NCI-H526 treated with DMSO at 0.1 percent for 48 hours (cell line): ENCODE results near the gene TSKU.
"Not testable (repeated sequence)": the region's sequence is repeated elsewhere in the genome, so short reads cannot be mapped to it uniquely, and the experiment has no call there.

Experiments used
- DNase-seq: peaks from one replicate; lab custom pipeline; 2025; lab: John Stamatoyannopoulos, UW

The TSKU gene

GRCh38 chr11:76801736-76802135, 18.6 kb downstream of the TSKU start:
- peak; percentile 74 for DNase-seq

DNA sequence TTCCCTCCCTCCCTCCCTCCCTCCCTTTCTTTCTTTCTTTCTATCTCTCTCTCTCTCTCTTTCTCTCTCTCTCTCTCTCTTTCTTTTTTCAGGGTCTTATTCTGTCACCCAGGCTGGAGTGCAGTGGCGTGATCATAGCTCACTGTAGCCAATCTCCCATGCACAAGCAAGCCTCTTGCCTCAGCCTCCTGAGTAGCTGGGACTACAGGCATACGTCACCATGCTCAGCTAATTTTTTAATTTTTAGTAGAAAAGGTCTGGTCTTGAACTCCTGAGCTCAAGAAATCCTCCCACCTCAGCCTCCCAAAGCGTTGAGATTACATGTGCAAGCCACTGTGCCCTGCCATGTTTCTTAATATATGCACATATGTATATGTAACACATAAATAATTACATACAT, 19.0 kb downstream of the TSKU start:
- no peak for DNase-seq

GRCh38 chr11:76802621-76803020, 19.5 kb downstream of the TSKU start:
- no peak for DNase-seq

- DNase-seq, result no peak
These were observed 19.9 kb downstream of the TSKU start for GRCh38 chr11:76803023-76803422.

DNA sequence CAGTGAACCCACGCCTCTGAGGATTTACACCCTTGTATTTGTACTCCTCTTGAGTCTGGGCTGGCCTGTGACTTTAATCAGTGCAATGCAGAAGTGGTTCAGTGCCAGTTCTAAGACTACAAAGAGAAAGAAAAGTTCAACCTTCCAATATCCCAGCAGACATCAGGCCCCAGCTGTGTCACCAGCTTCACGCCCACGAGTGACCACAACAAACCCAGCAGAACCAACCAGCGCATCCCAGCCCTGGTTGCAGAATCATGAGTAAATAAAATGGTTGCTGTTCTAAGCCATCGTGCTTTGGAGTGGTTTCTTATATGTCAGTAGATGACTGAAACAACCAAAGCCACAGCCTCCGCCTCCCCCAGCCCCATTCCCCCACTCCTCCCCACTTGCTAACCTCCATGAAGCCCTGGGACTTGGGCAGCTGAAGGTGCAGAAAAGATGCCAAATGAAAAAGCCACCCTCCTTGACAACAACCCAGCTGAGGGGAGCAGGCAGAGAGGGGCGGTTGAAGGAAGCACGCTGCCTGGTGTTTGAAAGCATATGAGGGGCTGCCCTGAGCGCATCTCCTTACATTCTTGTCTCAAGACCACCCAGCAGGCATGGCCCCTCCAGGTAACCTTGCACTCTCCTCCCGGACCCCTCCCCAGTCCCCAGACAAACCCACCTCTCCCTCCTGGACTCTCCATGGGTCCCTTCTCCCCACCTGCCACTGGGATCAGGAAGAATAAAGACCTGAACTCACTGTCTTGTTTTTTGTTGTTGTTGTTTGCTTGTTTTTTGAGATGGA, 20.9 kb downstream of the TSKU start:
- no peak for DNase-seq

GRCh38 chr11:76805206-76805913, 22.2 kb downstream of the TSKU start:
- DNase-seq, result no peak

- no peak for DNase-seq
These were observed 23.0 kb downstream of the TSKU start for GRCh38 chr11:76806131-76806530.

GRCh38 chr11:76806608-76807205, 23.6 kb downstream of the TSKU start:
- no peak for DNase-seq

GRCh38 chr11:76807206-76807875, 24.2 kb downstream of the TSKU start:
- peak; percentile 64 for DNase-seq

DNA sequence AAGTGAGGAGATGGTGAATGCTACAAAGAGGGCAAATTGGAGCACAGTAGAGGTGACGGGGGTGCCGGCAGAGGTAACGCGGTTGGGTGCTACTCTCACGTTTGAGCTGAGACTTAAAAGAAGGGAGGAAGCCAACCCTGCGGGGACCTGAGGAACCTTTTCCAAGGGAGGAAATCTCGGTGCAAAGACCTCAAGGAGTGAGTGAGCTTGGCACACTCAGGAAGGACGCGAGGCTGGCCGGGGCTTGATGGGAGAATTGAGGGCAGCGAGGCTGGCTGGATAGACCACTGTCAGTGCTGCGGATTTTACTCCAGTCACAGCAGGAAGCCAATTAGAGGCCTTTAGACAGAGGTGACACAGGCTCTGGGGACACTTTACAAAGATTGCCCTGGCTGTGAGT, 25.0 kb downstream of the TSKU start:
- DNase-seq, result no peak

- DNase-seq, result no peak
These were observed 25.8 kb downstream of the TSKU start for GRCh38 chr11:76808996-76809395.

DNA sequence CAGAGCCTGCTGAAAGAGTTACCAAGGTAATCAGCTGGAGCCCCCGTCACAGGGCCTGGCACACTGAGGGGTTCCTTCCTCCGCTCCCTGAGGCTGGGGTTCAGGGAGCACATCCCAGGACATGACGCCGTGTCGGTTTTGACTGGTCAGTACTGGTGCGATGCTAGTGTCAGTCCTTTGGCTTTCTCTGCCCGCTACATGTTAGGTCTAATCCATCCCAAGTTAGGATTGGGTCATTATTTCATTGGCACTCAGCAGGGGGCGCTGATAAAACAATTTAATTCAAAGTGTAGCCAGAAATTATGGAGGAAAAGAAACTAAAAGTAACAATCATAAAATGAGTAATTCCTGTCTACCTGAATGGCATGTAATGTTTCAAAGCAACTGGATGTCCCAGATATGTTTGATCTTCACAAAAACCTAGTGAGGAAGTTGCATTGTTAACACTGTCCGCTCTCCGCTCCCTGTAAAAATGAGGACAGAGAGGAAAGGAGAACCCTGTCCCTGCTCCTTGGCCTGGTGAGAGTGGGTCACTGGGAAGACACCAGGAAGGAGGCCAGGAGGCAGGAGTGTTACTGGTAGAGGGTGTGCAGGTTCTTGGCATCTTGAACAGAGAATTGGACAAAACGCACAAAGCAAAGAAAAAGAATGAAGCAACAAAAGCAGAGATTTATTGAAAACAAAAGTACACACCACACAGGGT, 27.1 kb downstream of the TSKU start:
- peak; percentile 25 for DNase-seq

DNA sequence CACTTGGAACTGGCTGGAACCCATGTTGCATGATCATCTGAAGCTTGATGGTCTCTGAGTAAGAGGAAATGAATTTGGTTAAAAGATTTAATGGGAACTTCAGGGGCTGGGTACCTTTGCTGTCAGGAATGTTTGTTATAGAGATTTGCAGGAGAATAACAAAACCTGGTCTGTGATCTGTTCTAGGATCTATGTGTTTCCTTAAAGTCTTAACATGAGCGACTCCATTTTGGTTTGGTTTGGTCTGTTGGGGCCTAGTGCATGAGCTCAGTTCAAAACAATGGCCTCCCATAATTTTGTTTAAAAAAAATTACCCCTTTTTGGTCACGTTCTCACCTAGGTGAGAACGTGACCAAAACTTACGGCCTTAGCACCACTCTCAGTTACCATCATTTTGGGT, 28.1 kb downstream of the TSKU start:
- no peak for DNase-seq

- no peak for DNase-seq
These were observed 31.3 kb downstream of the TSKU start for GRCh38 chr11:76814414-76814813.

- DNase-seq, result not testable (repeated sequence)
These were observed 32.5 kb downstream of the TSKU start for GRCh38 chr11:76815678-76816077.

DNA sequence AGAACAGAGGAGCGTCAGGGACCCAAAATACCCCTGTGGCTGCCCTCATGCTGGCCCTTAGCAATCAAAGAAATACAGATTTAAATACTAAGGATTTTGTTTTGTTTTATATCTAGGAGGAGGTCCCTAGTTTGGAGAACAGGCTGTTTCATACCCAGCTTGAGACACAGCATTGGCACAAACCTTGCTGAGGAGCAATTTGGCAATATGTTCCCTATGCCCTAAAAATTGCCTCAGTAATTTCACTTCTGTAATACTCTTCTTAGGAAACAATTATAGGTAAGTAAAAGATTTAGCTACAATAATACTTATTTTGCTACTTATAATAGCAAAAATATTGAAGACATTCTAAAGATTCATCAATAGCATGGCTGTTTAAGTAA, 37.0 kb downstream of the TSKU start:
- DNase-seq, result no peak

DNA sequence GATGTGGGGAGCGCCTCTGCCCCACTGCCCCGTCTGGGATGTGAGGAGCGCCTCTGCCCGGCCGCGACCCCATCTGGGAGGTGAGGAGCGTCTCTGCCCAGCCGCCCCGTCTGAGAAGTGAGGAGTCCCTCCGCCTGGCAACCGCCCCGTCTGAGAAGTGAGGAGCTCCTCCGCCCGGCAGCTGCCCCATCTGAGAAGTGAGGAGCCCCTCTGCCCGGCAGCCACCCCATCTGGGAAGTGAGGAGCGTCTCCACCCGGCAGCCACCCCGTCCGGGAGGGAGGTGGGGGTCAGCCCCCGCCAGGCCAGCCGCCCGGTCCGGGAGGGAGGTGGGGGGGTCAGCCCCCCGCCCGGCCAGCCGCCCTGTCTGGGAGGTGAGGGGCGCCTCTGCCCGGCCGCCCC, 38.2 kb downstream of the TSKU start:
- not testable (repeated sequence) for DNase-seq

DNA sequence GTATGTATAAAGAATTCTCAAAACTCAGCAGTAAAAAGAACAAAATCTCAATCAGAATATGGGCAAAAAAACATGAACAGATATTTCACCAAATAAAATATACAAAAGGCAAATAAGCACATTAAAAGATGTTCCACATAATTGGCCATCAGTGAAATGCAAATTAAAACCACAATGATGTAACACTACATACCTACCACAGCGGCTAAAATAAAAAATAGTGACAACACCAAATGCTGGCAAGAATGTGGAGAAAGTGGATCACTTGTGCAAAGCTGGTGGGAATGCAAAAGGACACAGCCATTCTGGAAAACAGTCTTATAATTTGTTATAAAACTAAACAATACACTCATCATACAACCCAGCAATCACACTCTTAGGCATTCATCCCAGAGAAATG, 39.2 kb downstream of the TSKU start:
- no peak for DNase-seq

- no peak for DNase-seq
These were observed 40.4 kb downstream of the TSKU start for GRCh38 chr11:76823481-76824028.

DNA sequence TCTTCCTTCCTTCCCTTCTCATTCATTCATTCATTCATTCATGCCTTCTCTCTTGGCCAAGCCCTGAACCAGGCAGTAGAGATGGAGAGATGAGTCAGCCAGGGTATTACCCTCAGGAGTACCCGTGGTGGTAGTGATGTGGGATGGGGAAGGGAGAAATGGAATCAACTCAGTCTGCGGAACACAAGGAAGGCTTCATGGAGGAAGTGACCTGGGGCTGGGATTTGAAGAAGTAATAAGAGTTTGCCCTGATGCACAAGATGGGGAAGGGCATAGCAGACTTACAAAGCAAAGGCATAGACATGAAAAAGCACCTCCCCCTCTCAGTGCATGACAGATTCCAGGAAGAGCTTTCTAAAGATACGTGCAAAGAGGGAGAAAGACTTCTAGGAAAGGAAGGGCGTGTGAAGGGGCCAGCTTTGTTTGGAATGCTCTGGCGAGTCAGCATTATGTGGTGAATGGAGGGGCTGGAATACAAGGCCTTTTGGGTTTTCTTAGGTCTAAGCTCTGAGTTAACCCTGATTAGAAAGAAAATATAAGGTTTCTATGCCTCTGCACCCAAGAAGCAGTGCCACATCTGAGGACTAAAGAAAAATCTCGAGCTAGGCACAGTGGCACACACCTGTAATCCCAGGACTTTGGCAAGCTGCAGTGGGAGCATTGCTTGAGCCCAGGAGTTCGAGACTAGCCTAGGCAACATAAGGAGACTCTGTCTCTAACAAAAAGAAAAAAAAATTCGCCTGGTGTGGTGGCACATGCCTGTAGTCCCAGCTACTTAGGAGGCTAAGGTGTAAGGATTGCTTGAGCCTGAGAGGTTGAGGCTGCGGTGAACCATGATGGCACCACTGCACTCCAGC, 41.2 kb downstream of the TSKU start:
- DNase-seq, result no peak
